BLaER1 treated with 17β-estradiol and CSF1 and Interleukin-3, amounts not matched to agents 10 nM and 100 nM (cell line): ENCODE results near the gene MARF1.
"Not testable (repeated sequence)": the region's sequence is repeated elsewhere in the genome, so short reads cannot be mapped to it uniquely, and the experiment has no call there.

Experiments
- H3K27ac ChIP-seq, 11 experiments: shearing (Covaris generic); formaldehyde crosslinking; 2 replicates each; pipeline ENCODE4 v1.8.1; 2022
- H3K27me3 ChIP-seq, 11 experiments: shearing (Covaris generic); formaldehyde crosslinking; 2 replicates each; pipeline ENCODE4 v1.8.1; 2022
- H3K36me3 ChIP-seq, 11 experiments: shearing (Covaris generic); formaldehyde crosslinking; 2 replicates each; pipeline ENCODE4 v1.8.1; 2022
- H3K4me1 ChIP-seq, 10 experiments: shearing (Covaris generic); formaldehyde crosslinking; 2 replicates each; pipeline ENCODE4 v1.8.1; 2022
- H3K4me2 ChIP-seq, 11 experiments: shearing (Covaris generic); formaldehyde crosslinking; 2 replicates each; pipeline ENCODE4 v1.8.1; 2022
- H3K4me3 ChIP-seq, 10 experiments: shearing (Covaris generic); formaldehyde crosslinking; 2 replicates each; pipeline ENCODE4 v1.8.1; 2022
- H3K9ac ChIP-seq, 11 experiments: shearing (Covaris generic); formaldehyde crosslinking; 2 replicates each; pipeline ENCODE4 v1.8.1; 2022
- H3K9me3 ChIP-seq, 11 experiments: shearing (Covaris generic); formaldehyde crosslinking; replicated peaks in 1 of 11; 2 replicates each; pipeline ENCODE4 v1.8.1; 2022
- H4K20me1 ChIP-seq, 11 experiments: shearing (Covaris generic); formaldehyde crosslinking; 2 replicates each; pipeline ENCODE4 v1.8.1; 2022
- Cebpa-rat ChIP-seq, 11 experiments: shearing (Covaris generic); IDR thresholded peaks; 2 replicates each; pipeline ENCODE4 v1.8.1; 2022

The MARF1 gene

GRCh38 chr16:15552507-15552906, 90.4 kb downstream of the MARF1 start:
- Histone ChIP-seq H3K27me3 (no peaks in the 10 kb centered on the region), H3K4me3 (no peak overlapping the region), H3K9ac (no peak overlapping the region), H3K9me3 (no peaks in the 10 kb centered on the region), H3K36me3 (no peaks in the 10 kb centered on the region; a peak in 1 of 22 replicates), H3K4me1 (peaks cover 0 to 20% (median 9%) of the 10 kb centered on the region in 10 experiments; a peak in 10 of 20 replicates), H4K20me1 (no peaks in the 10 kb centered on the region), H3K27ac (no peak overlapping the region), H3K4me2 (no peak overlapping the region)
- TF ChIP-seq Cebpa-rat (IDR thresholded peaks at IDR 0.05), result no peak

- Histone ChIP-seq H3K36me3 (0 out of 22 replicates have a peak, but pooled peaks cover 0 to 2% (median 0%) of the 10 kb centered on the region in 11 experiments), H3K4me1 (peaks cover 0 to 41% (median 10%) of the 10 kb centered on the region in 10 experiments; a peak in 12 of 20 replicates), H3K4me3 (no peak overlapping the region), H4K20me1 (no peaks in the 10 kb centered on the region), H3K9ac (no peak overlapping the region), H3K27ac (no peak overlapping the region), H3K9me3 (peaks cover 1 to 9% (median 2%) of the 10 kb centered on the region in 11 experiments; a peak in 17 of 22 replicates), H3K27me3 (no peaks in the 10 kb centered on the region), H3K4me2 (no peak overlapping the region)
- TF ChIP-seq Cebpa-rat (IDR thresholded peaks at IDR 0.05), result no peak
These were observed 94.5 kb downstream of the MARF1 start for GRCh38 chr16:15548482-15548891.

GRCh38 chr16:15547768-15548096, 95.2 kb downstream of the MARF1 start:
- Histone ChIP-seq H3K9ac (no peak overlapping the region), H3K27ac (no peak overlapping the region), H3K4me1 (peaks cover 0 to 41% (median 10%) of the 10 kb centered on the region in 10 experiments; a peak in 12 of 20 replicates), H3K9me3 (peaks cover 9 to 16% (median 10%) of the 10 kb centered on the region in 11 experiments; a peak in 20 of 22 replicates), H4K20me1 (no peaks in the 10 kb centered on the region), H3K4me3 (no peak overlapping the region), H3K27me3 (no peaks in the 10 kb centered on the region), H3K4me2 (no peak overlapping the region), H3K36me3 (peaks cover 0 to 6% (median 0%) of the 10 kb centered on the region in 11 experiments; a peak in 1 of 22 replicates)
- TF ChIP-seq Cebpa-rat (IDR thresholded peaks at IDR 0.05), result no peak

GRCh38 chr16:15547072-15547767, 95.7 kb downstream of the MARF1 start:
- not testable (repeated sequence) for H3K36me3 ChIP-seq, H3K27me3 ChIP-seq, H3K4me3 ChIP-seq, H3K9ac ChIP-seq, H4K20me1 ChIP-seq, H3K4me2 ChIP-seq, H3K27ac ChIP-seq
- H3K9me3 ChIP-seq, result peaks cover 12 to 19% (median 14%) of the 10 kb centered on the region in 11 experiments; a peak in 20 of 22 replicates
- H3K4me1 ChIP-seq, result peaks cover 0 to 41% (median 10%) of the 10 kb centered on the region in 10 experiments; a peak in 12 of 20 replicates

- TF ChIP-seq Cebpa-rat (IDR thresholded peaks at IDR 0.05), result no peak
- Histone ChIP-seq H3K36me3 (peaks cover 0 to 8% (median 0%) of the 10 kb centered on the region in 11 experiments; a peak in 1 of 22 replicates), H3K27me3 (no peaks in the 10 kb centered on the region), H3K4me2 (peak overlapping the region in 4 of 11 experiments; percentile 13 to 30 (median 17); a peak in 3 of 22 replicates), H3K4me1 (peaks cover 3 to 25% (median 5%) of the 10 kb centered on the region in 10 experiments; a peak in 12 of 20 replicates), H3K9ac (no peak overlapping the region), H3K9me3 (peaks cover 12 to 19% (median 14%) of the 10 kb centered on the region in 11 experiments; a peak in 20 of 22 replicates), H3K4me3 (no peak overlapping the region), H4K20me1 (no peaks in the 10 kb centered on the region), H3K27ac (no peak overlapping the region)
These were observed 97.4 kb downstream of the MARF1 start for GRCh38 chr16:15545544-15545943.

GRCh38 chr16:15544405-15544804, 98.5 kb downstream of the MARF1 start:
- Histone ChIP-seq H3K27me3 (no peaks in the 10 kb centered on the region), H3K36me3 (peaks cover 0 to 8% (median 0%) of the 10 kb centered on the region in 11 experiments; a peak in 1 of 22 replicates), H3K27ac (no peak overlapping the region), H3K4me1 (peaks cover 3 to 22% (median 7%) of the 10 kb centered on the region in 10 experiments; a peak in 12 of 20 replicates), H3K9ac (no peak overlapping the region), H3K4me2 (peak overlapping the region in 1 of 11 experiments; percentile 53; a peak in 2 of 22 replicates), H3K4me3 (no peak overlapping the region), H4K20me1 (no peaks in the 10 kb centered on the region), H3K9me3 (peaks cover 12 to 19% (median 14%) of the 10 kb centered on the region in 11 experiments; a peak in 20 of 22 replicates)
- no peak for TF ChIP-seq Cebpa-rat (IDR thresholded peaks at IDR 0.05)
